Activated naive CD4-positive, alpha-beta T cell treated with anti-CD3 and anti-CD28 coated beads, Interleukin-2, amount 10 ng/mL, durations not matched to agents 7 days and 5 days (primary cell): ENCODE measurements around the gene BMP2K.

ENCODE experiments used
- CTCF ChIA-PET: fragments of 350-600 bp; sonication (Branson Sonifier 250); formaldehyde crosslinking; loops from one replicate; lab custom pipeline; 2021; ENCODE audit warnings: antibody characterized with exemption; lab: Charles Lee
- DNase-seq: peaks from one replicate; pipeline ENCODE4 v3.0.0-alpha.2; 2020
- H3K27ac Mint-ChIP-seq: one replicate; pipeline ENCODE4 v1.8.0; 2021; ENCODE audit warnings: mild to moderate bottlenecking, moderate library complexity, mixed read lengths
- H3K27me3 Mint-ChIP-seq: one replicate; pipeline ENCODE4 v1.8.0; 2021; ENCODE audit warnings: mild to moderate bottlenecking, mixed read lengths
- H3K36me3 Mint-ChIP-seq: one replicate; pipeline ENCODE4 v1.8.0; 2021; ENCODE audit warnings: mixed read lengths
- H3K4me1 Mint-ChIP-seq: one replicate; pipeline ENCODE4 v1.8.0; 2021; ENCODE audit warnings: mixed read lengths
- H3K4me3 Mint-ChIP-seq: one replicate; pipeline ENCODE4 v1.8.0; 2021; ENCODE audit warnings: mild to moderate bottlenecking, moderate library complexity, mixed read lengths
- H3K9me3 Mint-ChIP-seq: one replicate; pipeline ENCODE4 v1.8.0; 2021; ENCODE audit warnings: mixed read lengths

The BMP2K gene

DNA sequence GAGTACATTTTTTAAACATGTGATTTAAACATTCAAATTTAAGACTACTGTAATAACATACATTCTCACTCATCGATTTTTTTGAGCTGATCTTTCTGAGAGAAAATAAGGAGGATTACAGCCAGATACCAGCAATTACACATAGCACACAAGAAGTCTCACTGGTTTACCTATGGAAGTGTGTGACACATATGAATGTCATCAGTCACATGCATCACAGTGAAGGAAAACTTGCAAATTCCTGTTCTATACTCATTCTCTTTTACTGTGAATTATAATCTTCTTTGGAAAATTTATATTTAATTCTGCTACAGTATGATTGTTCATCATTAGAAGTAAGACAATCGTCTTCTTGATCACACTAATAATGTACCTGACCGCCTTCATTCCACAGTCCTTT, 21.3 kb upstream of the BMP2K start:
- Mint-ChIP-seq H3K4me1 (no peaks in the 10 kb centered on the region), H3K36me3 (no peaks in the 10 kb centered on the region), H3K27me3 (no peaks in the 10 kb centered on the region), H3K4me3 (no peak overlapping the region), H3K9me3 (no peaks in the 10 kb centered on the region), H3K27ac (no peak overlapping the region)
- DNase-seq = no peak
- CTCF ChIA-PET = no interaction called here

DNA sequence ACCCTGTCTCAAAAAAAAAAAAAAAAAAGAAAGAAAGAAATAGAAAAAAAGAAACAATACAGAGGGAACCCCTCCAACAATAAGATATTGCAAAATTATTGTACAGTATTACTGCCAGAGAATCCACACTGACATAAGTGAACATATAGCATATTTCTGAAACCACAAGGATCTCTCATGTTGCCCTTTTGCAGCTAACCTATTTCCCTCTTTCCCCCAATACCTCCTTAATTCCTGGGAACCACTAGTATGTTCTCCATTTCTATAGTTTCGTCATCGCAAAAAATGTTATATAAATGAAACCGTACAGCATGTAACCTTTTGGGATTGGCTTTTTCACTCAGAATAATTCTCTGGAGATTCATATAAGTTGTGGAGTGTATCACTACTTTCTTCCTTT, 20.0 kb upstream of the BMP2K start:
- Mint-ChIP-seq H3K27me3 (no peaks in the 10 kb centered on the region), H3K27ac (no peak overlapping the region), H3K9me3 (no peaks in the 10 kb centered on the region), H3K4me3 (no peak overlapping the region), H3K36me3 (no peaks in the 10 kb centered on the region), H3K4me1 (no peaks in the 10 kb centered on the region)
- CTCF ChIA-PET = no interaction called here
- no peak for DNase-seq

DNA sequence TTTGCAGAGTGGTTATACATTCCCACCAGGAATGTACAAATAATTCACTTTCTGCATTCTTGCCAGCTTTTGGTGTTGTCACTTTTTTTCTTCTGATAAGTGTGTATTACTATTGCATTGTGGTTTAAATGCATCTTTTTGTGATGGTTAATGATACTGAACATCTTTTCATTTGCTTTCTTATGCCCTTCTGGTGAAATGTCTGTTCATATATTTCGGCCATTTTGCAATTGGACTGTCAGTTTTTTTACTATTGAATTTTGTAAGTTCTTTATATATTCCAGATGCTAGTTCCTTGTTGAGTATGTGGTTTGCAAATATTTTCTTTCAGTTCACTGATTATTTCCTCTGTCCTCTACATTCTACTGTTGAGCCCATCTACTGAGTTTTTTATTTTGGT, 19.4 kb upstream of the BMP2K start:
- no peak overlapping the region for H3K4me3 Mint-ChIP-seq
- H3K9me3 Mint-ChIP-seq = no peaks in the 10 kb centered on the region
- CTCF ChIA-PET = no interaction called here
- no peaks in the 10 kb centered on the region for H3K4me1 Mint-ChIP-seq
- no peaks in the 10 kb centered on the region for H3K36me3 Mint-ChIP-seq
- no peak overlapping the region for H3K27ac Mint-ChIP-seq
- no peaks in the 10 kb centered on the region for H3K27me3 Mint-ChIP-seq
- no peak for DNase-seq

DNA sequence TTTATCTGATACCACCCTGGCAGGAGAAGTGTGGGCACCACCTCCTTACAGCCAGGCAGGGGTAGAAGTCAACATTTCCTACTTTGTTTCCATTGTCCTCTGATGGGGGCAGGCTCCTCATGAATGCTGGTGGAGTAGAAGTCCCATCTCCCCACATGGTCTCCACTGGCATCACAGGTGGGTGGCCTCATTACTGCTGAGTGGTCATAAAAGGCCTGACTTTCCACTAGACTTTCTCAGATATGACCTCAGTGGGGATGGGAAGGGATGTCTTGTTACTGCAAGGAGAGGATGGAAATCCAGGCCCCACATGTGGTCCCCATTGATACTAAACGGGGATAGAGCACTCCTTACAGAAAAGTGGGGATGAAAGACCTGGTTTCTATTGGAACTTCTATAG, 18.6 kb upstream of the BMP2K start:
- H3K9me3 Mint-ChIP-seq = no peaks in the 10 kb centered on the region
- no peak for DNase-seq
- H3K27ac Mint-ChIP-seq = no peak overlapping the region
- no peaks in the 10 kb centered on the region for H3K27me3 Mint-ChIP-seq
- no peaks in the 10 kb centered on the region for H3K4me1 Mint-ChIP-seq
- no peak overlapping the region for H3K4me3 Mint-ChIP-seq
- no peaks in the 10 kb centered on the region for H3K36me3 Mint-ChIP-seq
- CTCF ChIA-PET = interaction anchor here (1.3 kb wide), 1 partner anchor 10 kb away, joined by 3 read pairs; no protein-coding TSS in a partner anchor

DNA sequence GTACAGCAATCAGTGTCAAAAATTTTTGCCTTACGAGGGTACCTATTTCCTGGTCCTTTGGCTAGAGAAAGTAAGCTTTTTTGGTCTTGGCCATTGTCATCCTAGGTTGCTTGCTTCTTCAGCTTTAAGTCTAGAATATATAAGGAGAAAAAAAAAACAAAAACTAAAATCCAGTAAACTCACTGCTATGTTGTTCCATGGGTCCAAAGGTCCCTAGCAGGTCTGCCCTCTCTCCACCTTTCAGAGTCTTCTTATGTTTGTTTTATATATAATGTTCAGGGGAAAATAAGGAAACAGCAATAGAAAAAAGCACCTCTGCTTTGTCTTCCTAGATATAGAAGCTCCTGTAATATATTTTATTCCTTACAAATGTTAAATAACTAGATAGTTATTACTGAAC, 18.1 kb upstream of the BMP2K start:
- Mint-ChIP-seq H3K27me3 (no peaks in the 10 kb centered on the region), H3K4me1 (no peaks in the 10 kb centered on the region), H3K36me3 (no peaks in the 10 kb centered on the region), H3K27ac (no peak overlapping the region), H3K4me3 (no peak overlapping the region), H3K9me3 (no peaks in the 10 kb centered on the region)
- no peak for DNase-seq
- CTCF ChIA-PET = interaction anchor here (1.3 kb wide), 1 partner anchor 10 kb away, joined by 3 read pairs; no protein-coding TSS in a partner anchor

DNA sequence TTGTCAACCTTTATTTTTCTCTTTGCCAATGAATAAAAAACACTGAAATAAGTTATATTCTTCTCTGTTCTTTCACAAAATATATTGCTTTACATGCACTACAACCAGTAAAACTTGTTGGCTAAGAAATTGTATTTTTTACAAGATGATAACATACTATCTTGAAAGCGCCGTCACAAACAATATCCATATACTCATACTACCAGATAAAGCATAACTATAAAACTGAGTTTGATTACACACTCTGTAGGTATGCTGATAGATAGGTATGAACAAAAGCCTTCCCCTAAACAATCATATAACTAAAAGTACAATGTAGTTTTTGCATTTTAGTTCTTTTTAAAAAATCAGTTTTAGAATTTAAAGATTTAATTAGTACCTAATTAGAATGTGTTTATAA, 13.6 kb upstream of the BMP2K start:
- Mint-ChIP-seq H3K36me3 (no peaks in the 10 kb centered on the region), H3K4me3 (no peak overlapping the region), H3K27ac (no peak overlapping the region), H3K9me3 (no peaks in the 10 kb centered on the region), H3K4me1 (no peaks in the 10 kb centered on the region), H3K27me3 (peaks cover 4% of the 10 kb centered on the region)
- DNase-seq = no peak
- CTCF ChIA-PET = no interaction called here

DNA sequence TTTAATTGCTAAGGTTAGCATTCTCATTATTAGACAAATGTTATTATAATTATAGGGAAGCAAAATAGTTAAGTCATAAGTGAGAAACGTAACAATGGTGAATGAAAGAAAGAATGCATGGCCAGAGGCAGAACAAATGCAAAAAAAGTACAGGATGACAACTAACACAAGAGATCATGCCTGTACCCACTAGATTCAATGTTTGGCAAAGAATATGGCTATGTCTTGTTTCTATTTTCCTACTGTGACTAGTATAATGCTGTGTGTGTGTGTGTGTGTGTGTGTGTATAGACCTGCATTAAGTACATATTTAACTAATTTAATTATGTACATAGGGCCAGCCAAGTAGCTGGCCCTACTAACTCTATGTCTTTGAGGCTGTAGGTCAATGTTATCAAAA, 12.9 kb upstream of the BMP2K start:
- no peak for DNase-seq
- Mint-ChIP-seq H3K36me3 (no peaks in the 10 kb centered on the region), H3K4me1 (peaks cover 5% of the 10 kb centered on the region), H3K27ac (no peak overlapping the region), H3K9me3 (no peaks in the 10 kb centered on the region), H3K4me3 (no peak overlapping the region), H3K27me3 (peaks cover 4% of the 10 kb centered on the region)
- CTCF ChIA-PET = no interaction called here

DNA sequence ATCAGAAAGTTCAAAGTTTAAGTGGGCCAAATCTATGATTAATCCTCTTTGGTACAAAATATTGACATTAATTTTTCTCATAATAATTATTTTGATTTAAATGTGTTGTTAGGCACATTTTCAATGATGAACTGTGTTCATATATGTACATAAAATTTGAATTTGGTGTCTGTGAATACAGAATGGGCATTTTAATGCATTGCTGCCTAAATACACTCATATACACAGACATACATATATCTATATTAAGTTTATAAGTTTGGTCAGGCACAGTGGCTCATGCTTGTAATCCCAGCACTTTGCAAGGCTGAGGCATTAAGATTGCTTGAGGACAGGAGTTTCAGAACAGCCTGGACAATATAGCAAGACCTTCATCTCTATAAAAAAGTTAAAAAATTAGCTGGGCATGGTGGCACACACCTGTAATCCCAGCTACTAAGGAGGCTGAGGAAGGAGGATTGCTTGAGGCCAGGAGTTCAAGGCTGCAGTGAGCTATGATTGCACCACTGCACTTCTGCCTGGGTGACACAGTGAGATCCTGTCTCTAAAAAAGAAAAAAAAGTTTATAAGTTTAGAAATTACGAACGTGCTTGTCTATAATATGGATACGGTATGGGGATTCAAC, 12.3 kb upstream of the BMP2K start:
- H3K4me1 Mint-ChIP-seq = peaks cover 10% of the 10 kb centered on the region
- DNase-seq = no peak
- H3K4me3 Mint-ChIP-seq = no peak overlapping the region
- no peak overlapping the region for H3K27ac Mint-ChIP-seq
- peaks cover 4% of the 10 kb centered on the region for H3K27me3 Mint-ChIP-seq
- H3K9me3 Mint-ChIP-seq = no peaks in the 10 kb centered on the region
- CTCF ChIA-PET = no interaction called here
- H3K36me3 Mint-ChIP-seq = no peaks in the 10 kb centered on the region

DNA sequence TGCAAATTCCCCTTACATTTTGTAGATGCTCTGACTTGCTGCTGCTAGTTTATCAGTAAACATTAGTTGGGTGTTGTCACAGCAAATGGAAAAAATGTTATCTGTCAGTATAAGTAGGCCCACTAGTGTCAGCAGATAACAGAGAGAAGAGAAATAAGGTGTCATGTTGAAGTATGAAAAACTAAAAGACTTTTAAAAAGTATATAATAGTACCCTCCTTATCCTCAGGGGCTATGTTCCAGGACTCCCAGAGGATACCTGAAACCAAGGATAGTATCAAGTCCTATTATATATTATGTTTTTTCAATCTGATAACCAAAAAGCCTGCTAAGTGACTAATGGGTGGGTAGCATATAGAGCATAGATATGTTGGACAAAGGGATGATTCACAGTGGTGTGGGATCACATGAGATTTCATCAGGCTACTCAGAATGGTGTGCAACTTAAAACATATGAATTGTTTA, 11.6 kb upstream of the BMP2K start:
- H3K36me3 Mint-ChIP-seq = no peaks in the 10 kb centered on the region

DNA sequence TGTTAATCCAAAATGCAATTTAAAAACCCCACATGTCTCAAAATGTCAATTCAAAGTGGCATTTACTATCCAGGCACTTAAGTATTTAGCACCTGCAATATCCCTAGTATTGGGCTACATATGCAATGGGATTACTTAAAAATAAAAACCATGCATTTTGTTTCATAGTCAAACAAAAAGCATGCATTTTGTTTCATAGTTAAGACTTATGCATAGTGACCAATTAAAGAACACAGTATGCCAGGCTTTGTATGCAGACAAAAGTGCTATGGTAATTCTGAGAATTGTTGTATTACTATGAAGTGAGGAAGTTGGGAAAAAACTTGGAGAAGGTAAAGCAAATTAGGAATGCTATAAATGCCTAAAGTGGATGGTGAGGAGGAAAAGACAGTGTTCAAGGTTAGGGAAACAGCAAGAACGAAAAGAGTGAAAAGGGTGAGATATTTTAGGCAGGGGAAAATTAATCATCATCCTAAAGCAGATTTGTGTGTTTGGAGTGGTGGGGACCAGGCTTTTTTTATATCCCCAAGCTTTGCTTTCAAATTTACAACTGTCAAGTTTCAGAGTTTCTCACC, 10.6 kb upstream of the BMP2K start:
- CTCF ChIA-PET = no interaction called here
- Mint-ChIP-seq H3K27ac (no peak overlapping the region), H3K36me3 (no peaks in the 10 kb centered on the region), H3K4me1 (peaks cover 19% of the 10 kb centered on the region), H3K4me3 (no peak overlapping the region), H3K27me3 (peaks cover 4% of the 10 kb centered on the region), H3K9me3 (no peaks in the 10 kb centered on the region)
- no peak for DNase-seq

More for the DNA sequence above, 11.6 kb upstream of the BMP2K start:
- DNase-seq = no peak
- no peaks in the 10 kb centered on the region for H3K9me3 Mint-ChIP-seq
- H3K4me3 Mint-ChIP-seq = no peak overlapping the region
- peaks cover 15% of the 10 kb centered on the region for H3K4me1 Mint-ChIP-seq
- peaks cover 4% of the 10 kb centered on the region for H3K27me3 Mint-ChIP-seq
- CTCF ChIA-PET = no interaction called here
- H3K27ac Mint-ChIP-seq = no peak overlapping the region

DNA sequence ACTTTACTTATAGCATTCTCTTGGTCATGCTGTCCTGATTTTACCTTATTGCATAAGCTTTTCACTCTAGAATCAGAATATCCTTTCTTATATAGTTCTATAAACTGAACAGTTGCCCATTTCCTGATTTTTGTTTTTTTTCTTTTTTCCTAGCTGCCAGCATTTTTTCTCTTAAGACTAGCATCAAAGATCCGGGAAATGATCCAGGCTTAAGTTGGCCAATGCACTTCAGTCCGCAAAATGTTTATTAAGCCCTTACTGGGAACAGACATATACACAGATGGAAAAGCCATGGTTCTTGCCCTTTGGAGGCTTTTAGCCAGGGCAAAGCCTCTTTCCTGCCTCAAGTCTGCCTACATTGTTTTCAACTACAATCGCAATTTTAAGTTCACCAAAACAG, 10.1 kb upstream of the BMP2K start:
- Mint-ChIP-seq H3K9me3 (no peaks in the 10 kb centered on the region), H3K36me3 (no peaks in the 10 kb centered on the region), H3K27me3 (peaks cover 4% of the 10 kb centered on the region), H3K4me1 (peaks cover 21% of the 10 kb centered on the region), H3K4me3 (no peak overlapping the region), H3K27ac (no peak overlapping the region)
- no peak for DNase-seq
- CTCF ChIA-PET = no interaction called here

DNA sequence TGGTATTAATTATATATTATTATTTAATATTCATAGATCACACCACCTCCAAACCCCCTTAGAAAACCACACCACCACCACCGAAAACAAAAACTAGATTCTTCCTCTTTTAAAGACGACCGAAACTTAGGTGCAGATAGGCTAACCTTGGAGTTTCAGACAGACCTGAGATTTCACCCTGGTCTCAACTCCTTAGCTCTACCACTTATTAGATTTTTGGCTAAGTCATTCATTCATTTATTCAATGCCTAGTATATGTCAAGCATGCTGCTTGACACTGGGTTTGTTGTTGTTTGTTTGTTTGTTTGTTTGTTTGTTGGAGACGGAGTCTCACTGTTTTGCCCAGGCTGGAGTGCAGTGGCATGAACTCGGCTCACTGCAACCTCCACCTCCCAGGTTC, 9.5 kb upstream of the BMP2K start:
- CTCF ChIA-PET = no interaction called here
- DNase-seq = no peak
- no peaks in the 10 kb centered on the region for H3K9me3 Mint-ChIP-seq
- no peaks in the 10 kb centered on the region for H3K36me3 Mint-ChIP-seq
- H3K4me1 Mint-ChIP-seq = peaks cover 22% of the 10 kb centered on the region
- peaks cover 4% of the 10 kb centered on the region for H3K27me3 Mint-ChIP-seq
- H3K4me3 Mint-ChIP-seq = no peak overlapping the region
- peak overlapping the region; percentile 59 for H3K27ac Mint-ChIP-seq

DNA sequence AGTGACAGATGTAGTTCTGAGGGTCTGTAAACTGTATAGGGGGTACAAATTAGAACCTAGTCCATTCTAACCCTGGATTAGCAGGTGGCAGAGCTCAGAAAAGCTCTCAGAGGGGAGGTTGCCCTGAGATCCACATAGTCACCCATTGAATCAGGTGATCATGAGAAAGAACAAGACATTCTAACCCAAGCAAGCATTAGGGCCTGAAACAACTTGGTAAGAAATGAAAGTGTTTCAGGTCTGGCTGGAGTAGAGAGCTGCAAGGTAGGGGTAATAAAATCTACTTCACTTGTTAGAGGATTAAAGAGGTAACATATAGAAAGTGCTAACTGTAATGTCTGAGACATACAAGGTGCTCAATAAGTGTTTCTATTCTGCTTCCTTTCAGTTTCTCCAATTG, 8.8 kb upstream of the BMP2K start:
- Mint-ChIP-seq H3K4me3 (no peak overlapping the region), H3K27me3 (peaks cover 4% of the 10 kb centered on the region), H3K27ac (no peak overlapping the region), H3K36me3 (no peaks in the 10 kb centered on the region), H3K4me1 (peaks cover 22% of the 10 kb centered on the region), H3K9me3 (no peaks in the 10 kb centered on the region)
- CTCF ChIA-PET = interaction anchor here (1.1 kb wide), 1 partner anchor 9 kb away, joined by 3 read pairs; no protein-coding TSS in a partner anchor
- DNase-seq = no peak

DNA sequence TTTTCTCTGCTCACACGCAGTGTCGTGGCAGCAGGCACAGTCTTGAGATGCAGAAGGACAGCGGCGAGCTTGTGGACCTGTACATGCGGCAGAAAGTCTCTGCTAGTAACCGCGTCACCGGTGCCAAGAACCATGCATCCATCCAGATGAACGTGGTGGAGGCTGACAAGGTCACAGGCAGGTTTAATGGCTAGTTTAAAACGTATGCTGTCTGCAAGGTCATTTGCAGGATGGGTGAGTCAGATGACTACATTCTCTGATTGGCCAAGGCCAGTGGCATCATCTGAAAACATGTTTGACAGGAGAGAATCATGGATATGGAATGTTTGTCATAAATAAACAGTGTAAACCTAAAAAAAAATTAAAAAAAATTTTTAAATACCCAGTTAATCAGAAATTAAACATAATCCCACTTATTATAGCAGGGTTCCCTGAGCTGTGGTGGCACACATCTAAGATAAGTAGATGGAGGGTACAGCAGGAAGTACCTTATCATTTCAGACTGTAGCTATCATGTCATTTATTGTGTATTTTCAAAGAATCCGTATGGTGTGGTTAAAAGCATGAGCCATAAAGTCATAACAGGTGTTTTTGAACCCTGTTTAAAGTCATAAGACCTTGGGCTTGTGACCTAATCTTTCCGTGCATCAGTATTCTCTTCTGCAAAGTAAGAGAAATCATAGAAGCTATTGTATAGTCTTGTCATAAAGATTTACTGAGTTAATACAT, 7.5 kb upstream of the BMP2K start:
- H3K9me3 Mint-ChIP-seq = no peaks in the 10 kb centered on the region
- DNase-seq = no peak
- CTCF ChIA-PET = interaction anchor here (0.6 to 1.1 kb wide), 2 partner anchors 11 to 95 kb away, joined by 3 read pairs; no protein-coding TSS in a partner anchor

More for the DNA sequence above, 7.5 kb upstream of the BMP2K start:
- H3K36me3 Mint-ChIP-seq = no peaks in the 10 kb centered on the region
- peaks cover 22% of the 10 kb centered on the region for H3K4me1 Mint-ChIP-seq
- peaks cover 4% of the 10 kb centered on the region for H3K27me3 Mint-ChIP-seq
- no peak overlapping the region for H3K4me3 Mint-ChIP-seq
- no peak overlapping the region for H3K27ac Mint-ChIP-seq
